ENCODE data around the gene CSKMT.
A peak's percentile ranks its signal among the peaks of the same experiment; 100 is the strongest.
"Not testable (repeated sequence)": the region's sequence is repeated elsewhere in the genome, so short reads cannot be mapped to it uniquely, and the experiment has no call there.

CSKMT gene

DNA sequence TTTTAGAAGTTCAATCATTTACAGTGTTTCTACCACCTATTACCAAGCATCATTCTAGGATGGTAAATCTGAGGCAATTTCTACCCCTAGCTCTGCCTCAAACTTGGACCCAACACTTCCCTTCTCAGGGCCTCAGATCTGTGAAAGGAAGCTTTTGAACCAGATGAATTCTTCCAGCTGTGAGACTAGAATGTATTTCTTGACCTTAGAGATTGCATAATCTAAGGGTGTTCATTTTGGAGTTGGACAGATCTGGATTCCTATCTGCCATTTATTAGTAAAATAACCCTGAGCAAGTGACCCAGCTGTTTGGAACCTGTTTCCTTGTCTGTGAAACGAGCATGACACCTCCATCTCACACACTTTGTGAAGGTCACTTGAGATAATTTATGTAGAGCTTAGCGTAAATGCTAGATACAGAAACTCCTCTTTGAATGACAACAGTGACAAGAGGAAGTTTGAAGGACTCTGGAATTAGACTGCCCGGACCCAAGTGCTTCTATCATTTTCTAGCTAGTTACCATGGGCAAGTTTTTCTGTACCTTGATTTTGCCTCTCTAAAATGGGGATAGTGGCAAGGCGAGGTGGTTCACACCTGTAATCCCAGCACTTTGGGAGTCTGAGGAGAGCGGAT lies 8.2 kb upstream of the CSKMT start:
- no peak for DNase-seq (ENCODE audit: low read depth)

DNA sequence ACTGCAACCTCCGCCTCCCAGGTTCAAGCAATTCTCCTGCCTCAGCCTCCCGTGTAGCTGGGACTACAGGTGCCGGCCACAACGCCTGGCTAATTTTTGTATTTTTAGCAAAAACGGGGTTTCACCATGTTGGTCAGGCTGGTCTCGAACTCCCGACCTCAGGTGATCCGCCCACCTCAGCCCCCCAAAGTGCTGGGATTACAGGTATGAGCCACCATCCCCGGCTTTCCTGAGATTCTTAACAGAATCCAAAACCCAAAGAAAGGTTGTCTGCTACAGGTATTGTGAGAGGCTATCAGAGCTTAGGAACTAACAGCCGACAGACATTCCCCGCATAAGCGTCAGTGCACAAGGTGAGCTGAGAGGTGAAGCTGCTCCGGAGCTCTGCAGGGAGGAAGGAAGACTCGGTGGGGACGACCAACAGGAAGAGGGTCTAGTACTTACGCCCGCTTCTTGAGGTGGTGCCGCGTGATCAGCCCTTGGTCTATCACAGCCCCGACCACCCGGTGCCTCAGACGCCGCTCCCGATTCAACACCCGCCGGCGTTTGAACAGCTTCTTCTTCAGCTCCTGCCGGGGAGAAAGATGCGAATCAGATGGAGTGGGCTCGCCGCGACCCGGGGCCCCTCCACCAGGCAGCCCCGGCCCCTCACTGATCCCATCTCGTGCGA lies 572 bp upstream of the CSKMT start:
- peak; percentile 47 for DNase-seq (ENCODE audit: low read depth)

- DNase-seq (ENCODE audit: low read depth), result peak; percentile 52
Observed at GRCh38 chr11:62665599-62666258, 617 bp downstream of the CSKMT start.

DNA sequence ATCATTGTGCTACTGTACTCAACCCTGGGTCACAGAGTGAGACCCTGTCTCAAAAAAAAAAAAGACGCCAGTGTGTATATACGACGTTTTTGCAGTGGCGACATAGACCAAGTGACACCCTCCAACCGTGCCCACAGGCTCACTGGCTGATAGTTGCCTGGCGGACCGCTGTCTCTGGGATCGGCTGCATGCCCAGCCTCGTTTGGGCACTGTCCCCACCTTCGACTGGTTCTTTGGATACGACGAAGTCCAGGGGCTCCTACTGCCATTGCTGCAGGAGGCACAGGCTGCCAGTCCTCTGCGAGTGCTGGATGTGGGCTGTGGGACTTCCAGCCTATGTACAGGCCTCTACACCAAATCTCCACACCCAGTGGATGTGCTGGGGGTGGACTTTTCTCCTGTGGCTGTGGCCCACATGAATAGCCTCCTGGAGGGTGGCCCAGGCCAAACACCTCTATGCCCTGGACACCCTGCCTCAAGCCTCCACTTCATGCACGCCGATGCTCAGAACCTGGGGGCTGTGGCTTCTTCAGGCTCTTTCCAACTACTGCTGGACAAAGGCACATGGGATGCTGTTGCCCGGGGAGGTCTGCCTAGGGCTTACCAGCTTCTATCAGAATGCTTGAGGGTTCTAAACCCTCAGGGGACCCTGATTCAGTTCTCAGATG lies 1.3 kb downstream of the CSKMT start:
- no peak for DNase-seq (ENCODE audit: low read depth)

GRCh38 chr11:62667460-62667859 lies 2.3 kb downstream of the CSKMT start:
- no peak for DNase-seq (ENCODE audit: low read depth)

- DNase-seq (ENCODE audit: low read depth), result no peak
Observed at GRCh38 chr11:62669420-62670161, 4.5 kb downstream of the CSKMT start.

DNA sequence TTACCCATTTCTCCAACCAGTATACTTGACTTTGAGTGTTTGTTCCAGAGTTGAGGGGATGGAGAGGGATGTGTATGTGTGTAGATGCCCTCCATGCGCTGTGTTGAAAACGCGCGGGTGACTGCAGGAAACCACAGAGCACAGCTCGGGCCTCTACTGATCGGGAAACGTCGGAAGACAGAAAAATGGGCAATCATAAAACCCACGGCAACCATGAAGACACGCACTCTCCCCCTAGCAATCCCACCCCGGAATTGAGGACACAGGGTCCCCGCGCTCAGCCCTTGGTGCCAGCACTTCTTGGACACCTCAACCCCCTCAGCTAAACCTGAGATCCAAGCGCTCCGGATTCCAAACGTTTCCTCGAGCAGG lies 6.1 kb downstream of the CSKMT start:
- no peak for DNase-seq (ENCODE audit: low read depth)

DNA sequence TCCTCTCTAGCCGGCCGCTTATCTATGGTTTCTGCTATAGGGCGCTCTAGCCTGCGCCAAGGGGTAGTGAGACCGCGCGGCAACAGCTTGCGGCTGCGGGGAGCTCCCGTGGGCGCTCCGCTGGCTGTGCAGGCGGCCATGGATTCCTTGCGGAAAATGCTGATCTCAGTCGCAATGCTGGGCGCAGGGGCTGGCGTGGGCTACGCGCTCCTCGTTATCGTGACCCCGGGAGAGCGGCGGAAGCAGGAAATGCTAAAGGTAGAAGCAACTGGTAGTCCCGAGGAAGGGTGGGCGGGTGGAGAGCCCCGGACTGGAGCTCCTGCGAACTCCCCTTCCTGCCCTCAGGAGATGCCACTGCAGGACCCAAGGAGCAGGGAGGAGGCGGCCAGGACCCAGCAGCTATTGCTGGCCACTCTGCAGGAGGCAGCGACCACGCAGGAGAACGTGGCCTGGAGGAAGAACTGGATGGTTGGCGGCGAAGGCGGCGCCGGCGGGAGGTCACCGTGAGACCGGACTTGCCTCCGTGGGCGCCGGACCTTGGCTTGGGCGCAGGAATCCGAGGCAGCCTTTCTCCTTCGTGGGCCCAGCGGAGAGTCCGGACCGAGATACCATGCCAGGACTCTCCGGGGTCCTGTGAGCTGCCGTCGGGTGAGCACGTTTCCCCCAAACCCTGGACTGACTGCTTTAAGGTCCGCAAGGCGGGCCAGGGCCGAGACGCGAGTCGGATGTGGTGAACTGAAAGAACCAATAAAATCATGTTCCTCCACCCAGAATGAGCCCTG lies 6.7 kb downstream of the CSKMT start, which contains the start of the genes LBHD1 and UQCC3:
LBHD1 (minus strand) TSS at position 660 of the 782 bp plus-strand sequence. CDS start 2,236 bp downstream, outside the sequence.
UQCC3 (plus strand) TSS at position 66 of the 782 bp plus-strand sequence; CDS start at position 139, 73 bp downstream.
- DNase-seq (ENCODE audit: low read depth), result peak; percentile 83

DNA sequence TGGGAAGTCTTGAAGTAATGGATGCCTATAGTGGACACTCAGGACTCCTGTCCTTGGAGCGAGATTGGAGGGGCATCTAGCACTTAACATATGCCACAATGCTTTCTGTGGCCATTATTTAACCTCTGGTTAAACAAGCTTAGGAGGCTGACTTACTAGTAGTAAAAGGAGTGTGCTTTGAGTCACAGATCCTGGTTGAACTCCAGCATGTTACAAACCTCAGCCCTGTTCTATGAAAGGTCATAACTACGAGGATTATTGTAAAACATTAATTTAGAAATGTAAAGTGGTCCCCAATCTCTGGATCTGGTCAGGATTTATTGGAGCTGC lies 8.0 kb downstream of the CSKMT start:
- no peak for DNase-seq (ENCODE audit: low read depth)

DNA sequence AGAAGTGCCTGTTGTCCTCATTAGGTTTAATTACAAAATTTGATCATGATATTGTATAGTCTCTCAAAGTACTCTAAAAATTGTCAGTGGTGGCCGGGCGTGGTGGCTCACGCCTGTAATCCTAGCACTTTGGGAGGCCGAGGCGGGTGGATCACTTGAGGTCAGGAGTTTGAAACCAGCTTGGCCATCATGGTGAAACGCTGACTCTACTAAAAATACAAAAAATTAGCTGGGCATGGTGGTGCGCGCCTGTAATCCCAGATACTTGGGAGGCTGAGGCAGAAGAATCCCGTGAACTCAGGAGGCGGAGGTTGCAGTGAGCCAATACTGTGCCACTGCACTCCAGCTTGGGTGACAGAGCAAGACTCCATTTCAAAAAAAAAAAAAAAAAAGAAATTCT lies 10.3 kb downstream of the CSKMT start:
- DNase-seq (ENCODE audit: low read depth), result not testable (repeated sequence)

DNA sequence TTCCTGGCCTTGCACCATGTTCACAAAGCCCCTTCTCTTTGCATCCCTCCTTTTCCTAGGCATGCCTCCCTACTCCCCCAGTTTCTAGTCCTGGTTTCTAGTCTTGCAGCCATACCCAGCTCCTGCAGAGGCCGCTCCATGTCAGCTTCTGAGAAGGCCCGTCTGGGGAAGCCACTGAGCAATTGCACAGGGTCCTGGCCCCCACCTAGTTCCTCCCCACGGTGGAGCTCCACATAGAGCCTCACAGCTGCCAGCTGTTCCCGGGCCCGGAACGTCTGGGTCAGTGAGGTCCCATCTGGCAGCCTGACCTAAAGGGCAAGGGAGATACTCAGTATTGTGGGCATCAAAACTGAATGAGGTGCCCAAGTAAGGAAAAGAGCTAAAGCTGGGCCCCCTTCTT lies 11.6 kb downstream of the CSKMT start:
- DNase-seq (ENCODE audit: low read depth), result no peak

- no peak for DNase-seq (ENCODE audit: low read depth)
Observed at GRCh38 chr11:62677156-62677555, 12.0 kb downstream of the CSKMT start.

DNA sequence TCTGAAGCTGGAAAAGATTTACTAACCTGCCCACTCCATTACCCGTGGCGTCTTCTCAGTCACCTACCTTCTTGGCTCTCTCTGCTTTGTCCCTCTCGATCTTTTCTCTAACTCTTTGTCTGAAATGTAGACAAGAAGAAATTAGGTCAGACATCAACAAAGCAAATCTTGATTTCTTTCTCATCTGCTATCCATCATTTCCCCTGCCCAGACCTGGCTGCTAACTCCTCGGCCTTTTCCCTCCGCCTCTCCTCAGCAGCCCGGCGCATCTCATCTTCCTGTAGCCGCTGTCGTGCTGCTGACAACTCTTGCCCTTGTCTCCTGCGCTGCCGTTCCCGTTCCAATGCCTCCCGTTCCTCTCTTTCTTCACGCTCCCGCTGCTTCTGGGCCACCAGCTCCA lies 12.6 kb downstream of the CSKMT start:
- DNase-seq (ENCODE audit: low read depth), result no peak

DNA sequence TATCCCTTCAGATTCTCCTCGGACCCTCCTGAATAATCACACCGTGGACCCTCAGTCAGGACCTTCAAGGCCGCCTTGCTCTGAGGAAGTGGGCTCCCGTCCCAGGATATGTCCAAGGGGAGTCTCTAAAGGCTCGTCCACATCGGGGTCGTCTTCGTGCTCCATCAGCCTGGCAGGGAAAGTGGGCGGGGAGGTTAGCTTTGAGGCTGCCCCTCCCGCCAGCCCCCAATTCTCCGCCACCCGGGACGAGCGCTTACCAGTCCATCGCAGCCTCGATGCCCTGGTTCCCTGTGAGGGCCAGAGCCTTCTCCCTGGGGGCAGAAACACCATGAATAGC lies 13.3 kb downstream of the CSKMT start:
- DNase-seq (ENCODE audit: low read depth), result no peak

DNA sequence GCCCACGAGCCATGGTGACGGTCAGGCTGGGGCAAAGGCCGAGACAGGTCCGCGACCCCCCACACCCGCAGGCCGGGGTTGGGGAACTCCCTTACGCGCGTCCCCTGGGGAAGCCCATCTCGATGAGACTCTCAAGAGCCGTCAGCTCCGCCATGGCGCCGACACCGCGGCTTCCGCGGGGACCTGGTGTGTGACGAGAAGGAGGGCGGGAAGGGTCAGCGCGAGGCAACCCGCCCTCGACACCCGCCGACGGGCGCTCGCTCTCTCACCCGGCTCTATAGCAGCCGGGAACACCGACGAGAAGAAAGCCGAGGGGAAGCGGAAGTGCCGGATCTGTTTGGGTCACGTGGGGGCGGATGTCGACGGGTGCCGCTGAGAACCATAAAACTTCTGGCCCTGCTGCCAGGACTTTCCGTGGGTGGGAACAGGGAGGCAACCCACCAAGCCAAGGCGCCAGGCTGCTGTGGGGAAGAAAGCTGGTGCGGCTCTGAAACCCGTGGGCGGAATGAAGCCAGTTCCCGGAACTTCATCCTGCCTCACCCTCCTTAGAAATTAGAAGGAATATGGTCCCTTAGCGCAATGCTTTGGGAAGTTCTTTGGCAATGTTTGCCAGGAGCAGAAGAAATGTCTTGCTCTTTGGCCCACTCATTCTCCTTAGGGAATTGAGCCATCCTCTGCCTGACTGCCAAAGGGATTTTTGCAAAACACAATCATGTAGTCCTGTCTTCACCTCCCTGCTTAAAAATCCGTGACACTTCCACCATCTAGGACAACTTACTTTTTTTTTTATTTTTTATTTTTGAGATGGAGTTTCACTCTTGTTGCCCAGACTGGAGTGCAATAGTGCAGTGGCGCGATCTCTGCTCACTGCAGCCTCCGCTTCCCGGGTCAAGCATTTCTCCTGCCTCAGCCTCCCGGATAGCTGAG lies 13.9 kb downstream of the CSKMT start, which contains the start of gene UBXN1:
UBXN1 (minus strand) TSS at position 304 of the 927 bp plus-strand sequence; CDS start at position 154, 150 bp downstream.
- DNase-seq (ENCODE audit: low read depth), result peak; percentile 69

DNA sequence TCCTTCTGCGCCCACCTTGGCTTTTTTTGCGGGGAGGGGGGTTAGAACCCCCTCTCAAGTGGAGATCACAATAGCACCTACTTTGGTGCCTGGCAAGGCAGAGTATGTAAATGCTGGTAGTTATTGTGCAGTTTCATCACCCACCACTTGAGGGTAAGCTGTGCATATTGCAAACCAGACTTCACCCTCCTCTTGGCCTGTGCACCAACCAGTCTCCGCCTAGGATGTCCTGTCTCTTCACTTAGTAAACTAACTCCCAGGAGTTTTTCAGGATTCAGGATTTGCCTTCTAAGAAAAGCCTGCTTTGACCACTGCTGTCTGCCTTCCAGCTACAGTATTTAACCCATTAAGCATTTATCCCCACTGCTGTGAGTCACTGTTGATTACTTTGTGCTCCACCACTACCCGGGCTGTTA lies 15.7 kb downstream of the CSKMT start:
- DNase-seq (ENCODE audit: low read depth), result no peak

DNA sequence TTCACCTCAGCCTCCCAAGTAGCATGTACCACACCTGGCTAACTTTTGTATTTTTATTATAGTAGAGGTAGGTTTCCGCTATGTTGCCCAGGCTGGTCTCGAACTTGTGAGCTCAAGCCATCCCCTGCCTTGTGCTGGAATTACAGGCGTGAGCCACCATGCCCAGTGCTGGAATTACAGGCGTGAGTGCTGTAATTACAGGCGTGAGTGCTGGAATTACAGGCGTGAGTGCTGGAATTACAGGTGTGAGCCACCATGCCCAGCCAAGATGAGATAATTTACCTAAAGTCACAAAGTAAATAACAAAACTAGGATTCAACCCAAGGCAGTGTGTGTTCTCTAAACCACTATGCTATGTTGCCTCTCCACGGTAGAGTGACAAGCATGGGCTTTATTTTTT lies 17.4 kb downstream of the CSKMT start:
- DNase-seq (ENCODE audit: low read depth), result no peak

- no peak for DNase-seq (ENCODE audit: low read depth)
Observed at GRCh38 chr11:62687508-62688396, 22.6 kb downstream of the CSKMT start.

GRCh38 chr11:62688491-62688890 lies 23.4 kb downstream of the CSKMT start:
- no peak for DNase-seq (ENCODE audit: low read depth)
